Measurements from ENCODE around the gene EAF1.

Gene EAF1

DNA sequence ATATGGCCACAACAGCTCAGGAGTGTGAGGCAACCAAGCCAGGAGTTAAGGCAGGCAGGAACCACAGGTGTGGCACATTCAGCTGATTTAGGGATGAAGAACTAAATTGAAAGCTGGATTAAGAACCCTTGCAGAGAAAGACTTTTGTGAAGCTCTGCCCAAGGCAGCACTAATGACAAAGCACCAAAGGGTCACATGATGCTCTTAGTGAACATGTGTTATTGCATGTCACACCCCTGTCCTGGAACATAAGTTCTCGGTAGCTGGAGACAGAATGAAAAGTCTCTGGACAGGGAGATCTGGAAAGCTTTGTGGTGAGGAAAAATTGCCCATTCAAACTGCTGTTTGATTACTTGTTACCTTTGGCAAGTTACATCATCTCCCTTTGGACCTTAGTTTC is 3.2 kb downstream of the EAF1 start:
- Mint-ChIP-seq H3K4me3 (no peak overlapping the region), H3K4me1 (ENCODE audit: low read depth) (peaks cover 42% of the 10 kb centered on the region), H3K27ac (no peak overlapping the region), H3K9me3 (peaks cover 6% of the 10 kb centered on the region), H3K36me3 (ENCODE audit: low read depth) (peaks cover 59% of the 10 kb centered on the region), H3K27me3 (no peaks in the 10 kb centered on the region)

- Mint-ChIP-seq H3K36me3 (ENCODE audit: low read depth) (peaks cover 61% of the 10 kb centered on the region), H3K9me3 (peaks cover 6% of the 10 kb centered on the region), H3K4me1 (ENCODE audit: low read depth) (peaks cover 34% of the 10 kb centered on the region), H3K27ac (no peak overlapping the region), H3K4me3 (no peak overlapping the region), H3K27me3 (no peaks in the 10 kb centered on the region)
Measured at GRCh38 chr3:15431256-15431837, 3.9 kb downstream of the EAF1 start.

DNA sequence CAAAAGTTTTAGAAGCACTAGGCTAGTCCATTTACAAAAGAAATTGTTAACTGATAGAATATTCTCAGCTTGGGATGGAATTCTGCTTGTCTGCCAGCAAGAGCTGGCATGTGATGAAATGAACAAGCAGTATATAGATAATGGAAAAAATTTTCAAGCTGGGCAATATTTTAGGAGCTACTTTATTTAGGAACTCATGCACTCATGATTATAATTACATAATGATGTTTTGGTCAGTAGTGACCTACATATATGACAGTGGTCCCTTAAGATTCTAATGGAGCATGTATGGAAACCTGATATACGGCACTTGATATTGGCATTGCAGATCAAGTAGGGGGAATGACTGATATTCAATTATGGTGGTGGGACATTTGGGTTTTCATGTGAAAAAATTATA is 6.1 kb downstream of the EAF1 start:
- H3K4me1 Mint-ChIP-seq (ENCODE audit: low read depth): peaks cover 24% of the 10 kb centered on the region
- no peaks in the 10 kb centered on the region for H3K27me3 Mint-ChIP-seq
- peaks cover 66% of the 10 kb centered on the region for H3K36me3 Mint-ChIP-seq (ENCODE audit: low read depth)
- no peak overlapping the region for H3K27ac Mint-ChIP-seq
- no peaks in the 10 kb centered on the region for H3K9me3 Mint-ChIP-seq
- no peak overlapping the region for H3K4me3 Mint-ChIP-seq

DNA sequence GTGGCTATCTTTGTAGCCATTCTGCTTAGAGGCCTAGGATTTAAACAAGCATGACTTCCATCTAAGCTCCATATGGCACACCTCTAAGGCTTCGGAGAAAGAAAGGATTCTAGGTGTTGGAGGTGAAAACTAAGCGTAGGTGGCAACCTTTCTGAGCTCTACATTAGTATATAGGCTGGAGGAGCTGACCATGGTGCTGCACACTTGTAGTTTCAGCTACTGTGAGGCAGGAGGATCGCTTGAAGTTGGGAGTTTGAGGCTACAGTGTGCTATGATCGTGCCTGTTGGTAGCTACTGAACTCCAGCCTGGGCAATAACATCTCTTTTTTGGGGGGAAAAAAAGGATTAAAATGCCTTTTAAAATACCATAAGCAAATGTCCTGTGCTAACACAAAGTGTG is 7.4 kb downstream of the EAF1 start:
- Mint-ChIP-seq H3K27ac (no peak overlapping the region), H3K27me3 (no peaks in the 10 kb centered on the region), H3K4me1 (ENCODE audit: low read depth) (peaks cover 18% of the 10 kb centered on the region), H3K4me3 (no peak overlapping the region), H3K36me3 (ENCODE audit: low read depth) (peaks cover 72% of the 10 kb centered on the region), H3K9me3 (no peaks in the 10 kb centered on the region)

GRCh38 chr3:15436246-15436645 is 8.8 kb downstream of the EAF1 start:
- no peak overlapping the region for H3K27ac Mint-ChIP-seq
- H3K9me3 Mint-ChIP-seq: no peaks in the 10 kb centered on the region
- peaks cover 80% of the 10 kb centered on the region for H3K36me3 Mint-ChIP-seq (ENCODE audit: low read depth)
- peaks cover 14% of the 10 kb centered on the region for H3K4me1 Mint-ChIP-seq (ENCODE audit: low read depth)
- H3K4me3 Mint-ChIP-seq: no peak overlapping the region
- H3K27me3 Mint-ChIP-seq: no peaks in the 10 kb centered on the region

DNA sequence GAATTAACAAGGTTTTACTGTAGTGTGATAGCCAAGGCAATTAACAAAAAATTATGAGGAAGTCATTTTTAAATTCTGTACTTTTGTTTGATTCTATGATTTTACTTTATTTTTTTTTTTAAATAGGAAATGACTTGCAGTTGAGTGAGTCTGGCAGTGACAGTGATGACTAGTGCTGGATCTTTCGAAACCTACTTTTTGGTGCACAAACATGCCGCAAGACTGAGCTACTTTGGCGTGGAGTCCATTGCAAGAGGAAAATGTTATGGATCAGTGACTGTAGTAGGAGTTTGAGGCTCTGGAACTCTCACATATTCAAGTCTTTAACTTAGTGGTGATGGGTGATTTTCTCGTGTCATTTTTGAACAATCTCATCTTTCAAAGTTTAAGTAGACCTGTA is 11.6 kb downstream of the EAF1 start:
- Mint-ChIP-seq H3K27me3 (no peaks in the 10 kb centered on the region), H3K9me3 (no peaks in the 10 kb centered on the region), H3K4me1 (ENCODE audit: low read depth) (peaks cover 12% of the 10 kb centered on the region), H3K36me3 (ENCODE audit: low read depth) (peaks cover 78% of the 10 kb centered on the region), H3K27ac (peak overlapping the region; percentile 54), H3K4me3 (no peak overlapping the region)

DNA sequence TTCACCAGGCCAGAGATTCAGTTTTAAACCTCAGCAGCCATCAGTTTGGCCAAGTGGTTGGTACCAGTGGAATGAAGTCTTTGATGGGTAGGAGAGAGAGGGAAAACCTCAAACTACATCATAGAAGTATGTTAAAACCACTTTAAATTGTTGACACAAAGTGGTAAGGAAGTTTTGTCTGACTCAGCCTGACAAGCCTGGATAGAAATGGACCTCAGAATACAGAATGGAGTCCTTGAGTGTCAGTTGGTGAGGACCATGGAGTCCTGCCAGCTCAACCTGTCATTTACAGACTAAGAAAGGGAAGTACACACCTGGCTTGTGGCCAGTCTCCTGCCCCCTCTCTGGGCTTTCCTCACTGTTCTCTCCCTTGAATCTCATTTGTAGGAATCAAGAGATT is 12.1 kb downstream of the EAF1 start:
- no peak overlapping the region for H3K4me3 Mint-ChIP-seq
- no peak overlapping the region for H3K27ac Mint-ChIP-seq
- peaks cover 12% of the 10 kb centered on the region for H3K4me1 Mint-ChIP-seq (ENCODE audit: low read depth)
- H3K36me3 Mint-ChIP-seq (ENCODE audit: low read depth): peaks cover 73% of the 10 kb centered on the region
- H3K9me3 Mint-ChIP-seq: no peaks in the 10 kb centered on the region
- H3K27me3 Mint-ChIP-seq: no peaks in the 10 kb centered on the region

DNA sequence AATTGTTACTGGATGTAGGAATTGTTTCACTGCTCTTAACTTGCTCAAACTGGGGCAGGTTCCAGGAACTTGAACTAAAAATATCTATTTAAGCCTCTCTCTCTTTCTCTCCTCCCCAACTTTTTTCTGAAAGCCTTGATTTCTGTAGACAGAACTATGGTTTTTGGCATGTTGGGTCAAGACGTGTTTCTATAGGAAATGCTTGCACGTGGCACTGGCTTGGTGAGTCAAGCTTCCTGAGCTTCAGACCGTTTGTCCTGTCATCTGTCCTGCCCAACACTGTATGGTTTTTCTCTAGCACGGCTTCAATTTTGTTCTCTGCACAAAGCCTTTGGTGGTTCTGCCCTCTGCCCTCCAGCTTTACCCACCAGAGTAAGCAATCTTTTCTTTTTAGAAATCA is 13.5 kb downstream of the EAF1 start:
- peaks cover 70% of the 10 kb centered on the region for H3K36me3 Mint-ChIP-seq (ENCODE audit: low read depth)
- no peak overlapping the region for H3K4me3 Mint-ChIP-seq
- no peaks in the 10 kb centered on the region for H3K9me3 Mint-ChIP-seq
- no peaks in the 10 kb centered on the region for H3K27me3 Mint-ChIP-seq
- H3K4me1 Mint-ChIP-seq (ENCODE audit: low read depth): peaks cover 12% of the 10 kb centered on the region
- no peak overlapping the region for H3K27ac Mint-ChIP-seq

- Mint-ChIP-seq H3K9me3 (no peaks in the 10 kb centered on the region), H3K4me3 (no peak overlapping the region), H3K4me1 (ENCODE audit: low read depth) (peaks cover 12% of the 10 kb centered on the region), H3K27me3 (no peaks in the 10 kb centered on the region), H3K27ac (no peak overlapping the region), H3K36me3 (ENCODE audit: low read depth) (peaks cover 43% of the 10 kb centered on the region)
Measured at GRCh38 chr3:15443826-15444524, 16.6 kb downstream of the EAF1 start.

- H3K4me1 Mint-ChIP-seq (ENCODE audit: low read depth): no peaks in the 10 kb centered on the region
- no peak overlapping the region for H3K4me3 Mint-ChIP-seq
- no peaks in the 10 kb centered on the region for H3K9me3 Mint-ChIP-seq
- no peaks in the 10 kb centered on the region for H3K27me3 Mint-ChIP-seq
- peaks cover 4% of the 10 kb centered on the region for H3K36me3 Mint-ChIP-seq (ENCODE audit: low read depth)
- H3K27ac Mint-ChIP-seq: no peak overlapping the region
Measured at GRCh38 chr3:15449489-15450224, 22.3 kb downstream of the EAF1 start.

GRCh38 chr3:15450438-15451215 is 23.2 kb downstream of the EAF1 start:
- no peak overlapping the region for H3K27ac Mint-ChIP-seq
- H3K9me3 Mint-ChIP-seq: no peaks in the 10 kb centered on the region
- peaks cover 2% of the 10 kb centered on the region for H3K36me3 Mint-ChIP-seq (ENCODE audit: low read depth)
- no peak overlapping the region for H3K4me3 Mint-ChIP-seq
- no peaks in the 10 kb centered on the region for H3K27me3 Mint-ChIP-seq
- H3K4me1 Mint-ChIP-seq (ENCODE audit: low read depth): no peaks in the 10 kb centered on the region

DNA sequence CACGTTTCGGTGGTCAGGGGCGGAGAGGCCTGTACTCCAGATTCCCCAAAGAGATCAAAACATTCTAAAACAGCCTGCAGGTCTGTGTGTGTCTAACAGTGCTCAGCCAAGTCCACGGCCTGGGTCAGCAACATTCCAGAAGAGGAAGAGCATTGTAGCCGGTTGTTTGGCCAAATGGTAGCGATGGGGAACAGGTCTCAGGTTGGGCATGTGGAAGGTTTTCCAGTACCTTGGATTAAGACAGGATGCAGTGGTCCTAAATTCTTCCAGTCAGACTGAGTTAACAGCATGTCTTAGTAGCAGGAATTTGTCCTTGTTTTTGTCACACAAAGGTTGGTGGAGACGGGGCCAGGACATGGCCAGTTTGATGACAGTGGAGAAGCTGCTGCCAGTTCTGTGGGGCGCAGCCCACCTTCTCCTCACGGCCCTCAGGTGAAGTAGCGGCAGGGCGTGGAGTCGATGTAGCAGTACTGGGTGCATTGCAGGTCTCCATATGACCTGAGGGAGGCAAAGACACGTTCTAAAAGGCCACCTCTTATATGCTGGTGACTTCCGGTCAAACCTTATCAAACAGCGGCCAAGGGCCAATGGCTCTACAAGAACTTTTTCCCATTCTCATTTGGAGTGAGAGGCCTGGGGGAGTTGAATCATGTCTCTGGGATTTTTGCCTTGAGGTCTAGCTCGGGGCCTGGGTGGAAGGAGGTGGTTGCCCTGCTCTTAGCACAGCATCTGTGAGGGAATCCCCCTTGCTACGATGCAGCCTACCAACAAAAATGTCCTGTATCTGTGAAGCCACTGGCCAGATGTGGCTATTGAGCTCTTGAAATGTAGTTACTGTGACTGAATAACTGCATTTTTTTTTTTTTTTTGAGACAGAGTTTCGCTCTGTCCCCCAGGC is 24.1 kb downstream of the EAF1 start:
- no peak overlapping the region for H3K27ac Mint-ChIP-seq
- no peaks in the 10 kb centered on the region for H3K9me3 Mint-ChIP-seq
- H3K4me1 Mint-ChIP-seq (ENCODE audit: low read depth): no peaks in the 10 kb centered on the region
- H3K36me3 Mint-ChIP-seq (ENCODE audit: low read depth): no peaks in the 10 kb centered on the region
- no peak overlapping the region for H3K4me3 Mint-ChIP-seq
- H3K27me3 Mint-ChIP-seq: no peaks in the 10 kb centered on the region

GRCh38 chr3:15452156-15452555 is 24.8 kb downstream of the EAF1 start:
- Mint-ChIP-seq H3K27me3 (no peaks in the 10 kb centered on the region), H3K4me3 (no peak overlapping the region), H3K4me1 (ENCODE audit: low read depth) (no peaks in the 10 kb centered on the region), H3K9me3 (no peaks in the 10 kb centered on the region), H3K27ac (no peak overlapping the region), H3K36me3 (ENCODE audit: low read depth) (no peaks in the 10 kb centered on the region)

DNA sequence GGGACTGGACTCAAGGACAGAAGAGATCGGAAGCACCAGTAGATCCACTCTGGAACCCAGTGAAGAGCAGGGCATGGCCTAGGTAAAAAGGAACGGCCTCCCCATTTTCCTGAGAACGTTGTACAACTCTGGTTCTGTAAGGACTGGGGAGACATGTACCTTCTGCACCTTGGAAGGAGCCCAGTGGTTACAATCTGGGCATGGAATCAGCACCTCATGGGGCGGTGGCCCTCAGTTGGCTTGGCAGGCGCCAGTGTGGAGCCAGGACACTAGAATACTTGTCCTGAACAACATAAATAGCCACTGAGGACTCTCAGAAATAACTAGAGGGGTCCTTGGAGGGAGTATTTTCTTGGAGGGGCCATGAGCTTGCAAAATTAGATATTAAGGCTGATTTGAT is 25.6 kb downstream of the EAF1 start:
- no peak overlapping the region for H3K27ac Mint-ChIP-seq
- H3K4me3 Mint-ChIP-seq: no peak overlapping the region

More for the DNA sequence above, 25.6 kb downstream of the EAF1 start:
- no peaks in the 10 kb centered on the region for H3K9me3 Mint-ChIP-seq
- no peaks in the 10 kb centered on the region for H3K27me3 Mint-ChIP-seq
- no peaks in the 10 kb centered on the region for H3K4me1 Mint-ChIP-seq (ENCODE audit: low read depth)
- no peaks in the 10 kb centered on the region for H3K36me3 Mint-ChIP-seq (ENCODE audit: low read depth)
